ENCODE data around the gene QRICH1. TPM values are rescaled to one million over a fixed set of nuclear protein-coding genes. Genes with fewer than 3 reads are reported as not detected.

The QRICH1 gene
- total and polyA plus RNA-seq, 2 of the 4 experiments (the other 2 are of a cell fraction) = 62.7 to 77.3 TPM

GRCh38 chr3:48983096-48983495, 110.8 kb downstream of the QRICH1 start:
- POLR2A ChIA-PET (ENCODE audit: unreplicated experiment) = no interaction called here
- intact Hi-C loops (cut with micrococcal nuclease) = no loop called here

More at GRCh38 chr3:48983096-48983495, 110.8 kb downstream of the QRICH1 start:
- Histone ChIP-seq H3K27ac (ENCODE audit: insufficient read depth, low read length) (no peak overlapping the region), H4K8ac (ENCODE audit: low read depth in 2 of 2, low read length in 2 of 2) (no peak overlapping the region), H2BK15ac (ENCODE audit: low read depth, low read length) (no peak overlapping the region), H3K56ac (ENCODE audit: extremely low read depth, insufficient read depth, low read length) (no peak overlapping the region), H4K5ac (ENCODE audit: low read depth, low read length) (no peak overlapping the region), H2AK9ac (replicated peaks; ENCODE audit: low read depth, low read length, poor library complexity) (no peak overlapping the region), H3K4me3 (ENCODE audit: insufficient read depth, low read depth, low read length) (no peak overlapping the region), H3K9me3 (ENCODE audit: control insufficient read depth, insufficient read depth, low read length) (no peaks in the 10 kb centered on the region), H3K23ac (ENCODE audit: low read depth, low read length) (no peak overlapping the region), H3K18ac (ENCODE audit: low read depth, low read length) (no peak overlapping the region), H2BK20ac (ENCODE audit: low read depth, low read length) (no peak overlapping the region), H2AK5ac (ENCODE audit: low read depth, low read length) (no peak overlapping the region), H3K4me1 (ENCODE audit: control insufficient read depth, insufficient read depth, low read length) (no peaks in the 10 kb centered on the region), H3K36me3 (ENCODE audit: control insufficient read depth, insufficient read depth, low read length) (peaks cover 52% of the 10 kb centered on the region), H3K9me1 (ENCODE audit: insufficient read depth, low read length) (peaks cover 5% of the 10 kb centered on the region; the same call in 1 of the 2 replicates), H3K4ac (ENCODE audit: low read depth, low read length) (no peak overlapping the region), H3K4me2 (ENCODE audit: low read depth, low read length) (no peak overlapping the region), H2AFZ (replicated peaks; ENCODE audit: low read length, poor library complexity) (no peak overlapping the region), H3K27me3 (ENCODE audit: control insufficient read depth, insufficient read depth, low read length) (no peaks in the 10 kb centered on the region), H3K14ac (replicated peaks; ENCODE audit: low read depth, low read length) (no peak overlapping the region), H3K9ac (ENCODE audit: low read depth, low read length) (no peak overlapping the region), H4K91ac (ENCODE audit: insufficient read depth, low read depth, low read length) (no peak overlapping the region), H2BK5ac (ENCODE audit: low read depth, low read length, poor library complexity, severe bottlenecking) (no peak overlapping the region), H2BK120ac (ENCODE audit: low read depth, low read length) (no peak overlapping the region), H3K79me1 (ENCODE audit: low read depth in 1 of 2, low read length in 2 of 2) (peaks cover 21 to 25% of the 10 kb centered on the region in 2 experiments; a peak in 3 of 4 replicates), H4K20me1 (ENCODE audit: insufficient read depth, low read length) (no peaks in the 10 kb centered on the region)
- WGBS, 2 experiments (ENCODE audit: extremely low coverage in 2 of 2, insufficient read length in 1 of 2) = 100% methylated on average over 1 of the region's 4 CpGs; no CpG with 5 or more reads in 1 of the 2 experiments
- CTCF ChIA-PET = no interaction called here
- dilution Hi-C loops (cut with HindIII; ENCODE audit: low sequenced_read_pairs, unreplicated experiment) = no loop called here
- no peak for ATAC-seq (ENCODE audit: low read depth)
- TF ChIP-seq MXI1 (IDR thresholded peaks at IDR 0.05; ENCODE audit: borderline replicate concordance, low read depth, low read length) = no peak
- no peak for TF ChIP-seq BHLHE40 (IDR thresholded peaks at IDR 0.05; ENCODE audit: low read depth, low read length)
- TF ChIP-seq RAD21 (IDR thresholded peaks at IDR 0.05; ENCODE audit: low read length) = no peak
- TF ChIP-seq FOS (IDR thresholded peaks at IDR 0.05; ENCODE audit: low read depth, low read length) = no peak
- no peak for TF ChIP-seq MAFK (IDR thresholded peaks at IDR 0.05; ENCODE audit: low read depth, low read length)
- no peak for TF ChIP-seq USF2 (IDR thresholded peaks at IDR 0.05; ENCODE audit: low read depth, low read length)
- no peak for TF ChIP-seq RCOR1 (IDR thresholded peaks at IDR 0.05; ENCODE audit: insufficient replicate concordance, low read length)
- TF ChIP-seq POLR2A (IDR thresholded peaks at IDR 0.05; ENCODE audit: low read depth, low read length) = no peak
- TF ChIP-seq RFX5 (IDR thresholded peaks at IDR 0.05; ENCODE audit: low read depth, low read length) = no peak
- TF ChIP-seq CTCF (conservative IDR thresholded peaks at IDR 0.05; ENCODE audit: low read depth, low read length) = no peak
- no peak for TF ChIP-seq CHD1 (IDR thresholded peaks at IDR 0.05; ENCODE audit: low read depth, low read length)
- TF ChIP-seq SMC3 (IDR thresholded peaks at IDR 0.05; ENCODE audit: low read depth, low read length) = no peak
- no peak for TF ChIP-seq NFE2L2 (IDR thresholded peaks at IDR 0.05; ENCODE audit: low read depth, low read length)
- no peak for TF ChIP-seq CEBPB (IDR thresholded peaks at IDR 0.05; ENCODE audit: low read depth, low read length)
- TF ChIP-seq ELK1 (IDR thresholded peaks at IDR 0.05; ENCODE audit: borderline replicate concordance, low read depth, low read length) = no peak
- in situ Hi-C loops (cut with MboI; ENCODE audit: low sequenced_read_pairs) = no loop called here
- DNase-seq = no peak
- BruUV-seq (replicated peaks) = no TSS peak
